HG03196 (cell line): ENCODE data around the gene SCGB2B2.
"Not testable (repeated sequence)": the region's sequence is repeated elsewhere in the genome, so short reads cannot be mapped to it uniquely, and the experiment has no call there.

Experiments used
- ATAC-seq: cut with Tn5 transposase; IDR thresholded peaks from one replicate; pipeline ENCODE4 v1.9.1; 2021; ENCODE audit not compliant: unreplicated experiment

Gene SCGB2B2

GRCh38 chr19:34676697-34677385, at the start of gene SCGB2B2:
Gene SCGB2B2, minus strand, starts transcription at chr19:34677159. Its CDS starts 82,596 bp downstream, at chr19:34594563.
- peak; percentile 55 for ATAC-seq

GRCh38 chr19:34725400-34725799, 48.4 kb upstream of the SCGB2B2 start:
- no peak for ATAC-seq

GRCh38 chr19:34722353-34722752, 45.4 kb upstream of the SCGB2B2 start:
- ATAC-seq = no peak

- ATAC-seq = no peak
Observed at GRCh38 chr19:34715357-34715756, 38.4 kb upstream of the SCGB2B2 start.

- no peak for ATAC-seq
Observed at GRCh38 chr19:34713262-34713637, 36.3 kb upstream of the SCGB2B2 start.

GRCh38 chr19:34712395-34713261, 35.7 kb upstream of the SCGB2B2 start:
- no peak for ATAC-seq

- no peak for ATAC-seq
Observed at GRCh38 chr19:34711890-34712289, 34.9 kb upstream of the SCGB2B2 start.

GRCh38 chr19:34707661-34708060, 30.7 kb upstream of the SCGB2B2 start:
- no peak for ATAC-seq

GRCh38 chr19:34692549-34692948, 15.6 kb upstream of the SCGB2B2 start:
- ATAC-seq = no peak

GRCh38 chr19:34690372-34690771, 13.4 kb upstream of the SCGB2B2 start:
- no peak for ATAC-seq

GRCh38 chr19:34688592-34688991, 11.6 kb upstream of the SCGB2B2 start:
- no peak for ATAC-seq

- ATAC-seq = no peak
Observed at GRCh38 chr19:34687348-34687747, 10.4 kb upstream of the SCGB2B2 start.

- ATAC-seq = no peak
Observed at GRCh38 chr19:34686455-34686854, 9.5 kb upstream of the SCGB2B2 start.

GRCh38 chr19:34685266-34685665, 8.3 kb upstream of the SCGB2B2 start:
- not testable (repeated sequence) for ATAC-seq

- no peak for ATAC-seq
Observed at GRCh38 chr19:34681478-34681877, 4.5 kb upstream of the SCGB2B2 start.

- no peak for ATAC-seq
Observed at GRCh38 chr19:34678421-34678820, 1.5 kb upstream of the SCGB2B2 start.

- no peak for ATAC-seq
Observed at GRCh38 chr19:34678085-34678412, 1.1 kb upstream of the SCGB2B2 start.

GRCh38 chr19:34677386-34678084, 576 bp upstream of the SCGB2B2 start, which contains the start of gene ZNF302:
Gene ZNF302, plus strand, starts transcription at chr19:34677678. Its CDS starts 1,127 bp downstream, at chr19:34678805.
- peak; percentile 91 for ATAC-seq

GRCh38 chr19:34675919-34676318, 1.0 kb downstream of the SCGB2B2 start:
- ATAC-seq = no peak

GRCh38 chr19:34675250-34675649, 1.7 kb downstream of the SCGB2B2 start:
- ATAC-seq = no peak

- ATAC-seq = no peak
Observed at GRCh38 chr19:34673590-34673989, 3.4 kb downstream of the SCGB2B2 start.

- no peak for ATAC-seq
Observed at GRCh38 chr19:34671972-34672371, 5.0 kb downstream of the SCGB2B2 start.
